K562 (cell line): Measurements from ENCODE around the gene ORC1. TPM values are rescaled to one million over a fixed set of nuclear protein-coding genes. Genes with fewer than 3 reads are reported as not detected.

Source experiments
- BRCA1 ChIP-seq, 2 experiments: fragments of 450-650 bp in 1 of 2; sonication (generic) in 1 of 2; formaldehyde crosslinking in 1 of 2; IDR thresholded peaks; 2 replicates each; pipeline versions ENCODE4 v1.5.0 to v1.6.1; 2017 to 2020; ENCODE audit warnings: mild to moderate bottlenecking in 1 of 2, missing genetic modification reagents in 1 of 2
- CBX1 ChIP-seq: sonication (generic); IDR thresholded peaks from 2 replicates; pipeline ENCODE4 v1.6.1; 2016; ENCODE audit warnings: antibody characterized with exemption, low read depth, mild to moderate bottlenecking
- EHMT2 ChIP-seq: fragments of 450-650 bp; IDR thresholded peaks from 2 replicates; pipeline ENCODE4 v1.6.1; 2018; ENCODE audit warnings: antibody characterized with exemption
- EP300 ChIP-seq: IDR thresholded peaks from 2 replicates; pipeline ENCODE4 v1.6.1; 2012; ENCODE audit warnings: low read length, improper control_type of control experiment
- FOS ChIP-seq: IDR thresholded peaks from 3 replicates; pipeline ENCODE4 v1.6.1; 2011; ENCODE audit not compliant: insufficient read length; ENCODE audit errors: extremely low read depth
- FOXP1 ChIP-seq: sonication (generic); formaldehyde crosslinking; IDR thresholded peaks from 2 replicates; pipeline ENCODE4 v1.8.0; 2022; ENCODE audit warnings: mild to moderate bottlenecking, missing genetic modification reagents
- MAFF ChIP-seq: IDR thresholded peaks from 2 replicates; pipeline ENCODE4 v1.6.1; 2012; ENCODE audit warnings: low read length, improper control_type of control experiment
- MXD1 ChIP-seq: fragments of 250-450 bp; sonication (Bioruptor Pico); IDR thresholded peaks from 2 replicates; pipeline ENCODE4 v1.8.0; 2021; ENCODE audit warnings: borderline replicate concordance, mild to moderate bottlenecking, moderate library complexity; ENCODE audit not compliant: poor library complexity, severe bottlenecking
- RHOXF2B ChIP-seq: fragments of 250-450 bp; sonication (Bioruptor Pico); conservative IDR thresholded peaks from 2 replicates; pipeline ENCODE4 v1.5.1; 2021
- RUNX1 ChIP-seq: sonication (generic); IDR thresholded peaks from 2 replicates; pipeline ENCODE4 v1.6.1; 2016; ENCODE audit warnings: antibody characterized with exemption, low read depth
- SMARCE1 ChIP-seq: fragments of 450-650 bp; IDR thresholded peaks from 2 replicates; pipeline ENCODE4 v1.7.1; 2016; ENCODE audit warnings: mild to moderate bottlenecking
- TAF9B ChIP-seq: fragments of 450-650 bp; IDR thresholded peaks from 2 replicates; pipeline ENCODE4 v1.6.1; 2018; ENCODE audit warnings: mild to moderate bottlenecking; ENCODE audit not compliant: partially characterized antibody
- TEAD4 ChIP-seq, 2 experiments: sonication (generic) in 1 of 2; formaldehyde crosslinking in 1 of 2; IDR thresholded peaks; 2 replicates each; pipeline versions ENCODE4 v1.6.1 to v1.8.0; 2012 to 2022; ENCODE audit warnings: borderline replicate concordance in 1 of 2, inconsistent platforms in 1 of 2, low read length in 1 of 2, mild to moderate bottlenecking in 1 of 2, missing genetic modification reagents in 1 of 2
- ZBTB1 ChIP-seq: sonication (generic); formaldehyde crosslinking; IDR thresholded peaks from 2 replicates; pipeline ENCODE4 v1.8.1; 2023; ENCODE audit warnings: missing genetic modification reagents, low read depth, mild to moderate bottlenecking, borderline replicate concordance
- ZNF3 ChIP-seq: fragments of 250-450 bp; sonication (Bioruptor Pico); IDR thresholded peaks from 2 replicates; pipeline ENCODE4 v1.5.0; 2021; ENCODE audit warnings: mild to moderate bottlenecking, moderate library complexity
- ZNF740 ChIP-seq, 3 experiments: fragments of 200-800 bp in 1 of 3; sonication (Bioruptor generic) in 1 of 3; sonication (generic) in 1 of 3; formaldehyde crosslinking in 1 of 3; IDR thresholded peaks; 2 replicates each; pipeline versions ENCODE4 v1.6.1 to v1.8.0; 2016 to 2022; ENCODE audit warnings: mild to moderate bottlenecking in 2 of 3, missing compliant biosample characterization in 2 of 3, missing genetic modification characterization in 2 of 3, missing genetic modification reagents in 1 of 3
- polyA plus RNA-seq, 8 experiments: library from polyadenylated mRNA; depleted of rRNA in 4 of 8; stranded (reverse) in 5 of 8; unstranded in 3 of 8; fragments of >200 nt; fragmentation: Nextera tagmentation in 2 of 8; fragmentation: Illumina TruSeq in 1 of 8; extraction: Ambion mirVana in 2 of 8; extraction: Trizol in 1 of 8; gene quantifications; 2 replicates each; pipeline versions ENCODE4 v1.2.1 to v1.2.3, GENCODE V29; 2011 to 2014; ENCODE audit warnings: inconsistent platforms in 1 of 8, missing spikeins in 1 of 8
- total RNA-seq, 7 experiments: library from RNA; depleted of rRNA in 6 of 7; stranded (reverse); fragments of >200 nt in 6 of 7; fragmentation: Illumina TruSeq in 2 of 7; extraction: Trizol in 2 of 7; gene quantifications; 2 replicates each; pipeline versions ENCODE4 v1.2.1 to v1.2.3, GENCODE V29; 2011 to 2021; ENCODE audit warnings: low replicate concordance in 1 of 7
- TF ChIP-seq, protein P1 (sequence below): fragments of 250-450 bp; sonication (Bioruptor Pico); IDR thresholded peaks from 2 replicates; pipeline ENCODE4 v1.5.0; 2021; ENCODE audit warnings: mild to moderate bottlenecking, moderate library complexity
- TF ChIP-seq, protein P2 (sequence below): fragments of 150-350 bp; IDR thresholded peaks from 2 replicates; pipeline ENCODE4 v1.6.1; 2014; ENCODE audit warnings: low read depth, mild to moderate bottlenecking, low read length, borderline replicate concordance

ORC1 gene
- total and polyA plus RNA-seq, 9 of the 15 experiments (the other 6 are each of a cell fraction or from before 2014, with no cell fraction given) = 26.4 to 91.6 (median 69.7) TPM

DNA sequence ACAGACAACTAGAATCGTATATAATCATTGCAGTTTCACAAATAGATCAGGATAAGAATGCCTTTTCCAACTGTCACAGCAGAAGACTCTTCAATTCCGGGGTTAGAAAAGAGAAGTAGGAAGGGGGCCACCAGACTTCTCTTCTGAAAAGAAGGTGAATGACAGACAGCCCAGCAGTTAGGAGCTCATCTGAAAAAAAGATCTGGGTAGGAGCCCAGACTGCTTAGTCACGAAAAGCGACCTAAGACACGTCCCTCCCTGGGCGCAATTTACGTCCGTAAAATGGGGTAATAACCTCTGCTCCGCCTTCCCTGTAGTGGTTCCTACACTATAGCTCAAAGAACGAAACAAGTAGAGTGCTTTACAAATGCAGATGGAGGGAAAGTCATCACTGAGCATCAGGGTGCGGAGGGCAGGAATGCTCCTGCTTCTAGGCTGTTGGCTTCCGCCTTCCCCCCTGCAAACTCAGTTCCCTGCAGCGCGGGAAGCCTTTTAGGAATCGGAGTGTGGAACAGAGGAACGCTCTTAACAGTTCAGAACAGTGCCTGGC is 582 bp downstream of the ORC1 start (continued):
- TF ChIP-seq ZNF740 (CRISPR knock-in tag; IDR thresholded peaks at IDR 0.05) (no peak), ZNF740 (tag; IDR thresholded peaks at IDR 0.05) (no peak), ZNF3 (CRISPR knock-in tag) (no peak), FOS (no peak), EP300 (0 out of 2 replicates have a peak, but pooled peaks have one; percentile 35), ZBTB1 (CRISPR knock-in tag) (no peak), TEAD4 (IDR thresholded peaks at IDR 0.05; ENCODE audit: low read length) (peak; percentile 17; the same call in 1 of the 2 replicates), TEAD4 (CRISPR knock-in tag; IDR thresholded peaks at IDR 0.05; ENCODE audit: borderline replicate concordance) (no peak), MXD1 (no peak), RUNX1 (no peak), RHOXF2B (CRISPR knock-in tag) (no peak; the same call in 1 of the 2 replicates), CBX1 (no peak), TAF9B (peak; percentile 38), BRCA1 (IDR thresholded peaks at IDR 0.05) (no peak), BRCA1 (CRISPR knock-in tag; IDR thresholded peaks at IDR 0.05) (no peak), FOXP1 (CRISPR knock-in tag) (no peak), MAFF (peak; percentile 84), EHMT2 (no peak), SMARCE1 (0 out of 2 replicates have a peak, but pooled peaks have one; percentile 63)
- TF ChIP-seq, protein P1, sequence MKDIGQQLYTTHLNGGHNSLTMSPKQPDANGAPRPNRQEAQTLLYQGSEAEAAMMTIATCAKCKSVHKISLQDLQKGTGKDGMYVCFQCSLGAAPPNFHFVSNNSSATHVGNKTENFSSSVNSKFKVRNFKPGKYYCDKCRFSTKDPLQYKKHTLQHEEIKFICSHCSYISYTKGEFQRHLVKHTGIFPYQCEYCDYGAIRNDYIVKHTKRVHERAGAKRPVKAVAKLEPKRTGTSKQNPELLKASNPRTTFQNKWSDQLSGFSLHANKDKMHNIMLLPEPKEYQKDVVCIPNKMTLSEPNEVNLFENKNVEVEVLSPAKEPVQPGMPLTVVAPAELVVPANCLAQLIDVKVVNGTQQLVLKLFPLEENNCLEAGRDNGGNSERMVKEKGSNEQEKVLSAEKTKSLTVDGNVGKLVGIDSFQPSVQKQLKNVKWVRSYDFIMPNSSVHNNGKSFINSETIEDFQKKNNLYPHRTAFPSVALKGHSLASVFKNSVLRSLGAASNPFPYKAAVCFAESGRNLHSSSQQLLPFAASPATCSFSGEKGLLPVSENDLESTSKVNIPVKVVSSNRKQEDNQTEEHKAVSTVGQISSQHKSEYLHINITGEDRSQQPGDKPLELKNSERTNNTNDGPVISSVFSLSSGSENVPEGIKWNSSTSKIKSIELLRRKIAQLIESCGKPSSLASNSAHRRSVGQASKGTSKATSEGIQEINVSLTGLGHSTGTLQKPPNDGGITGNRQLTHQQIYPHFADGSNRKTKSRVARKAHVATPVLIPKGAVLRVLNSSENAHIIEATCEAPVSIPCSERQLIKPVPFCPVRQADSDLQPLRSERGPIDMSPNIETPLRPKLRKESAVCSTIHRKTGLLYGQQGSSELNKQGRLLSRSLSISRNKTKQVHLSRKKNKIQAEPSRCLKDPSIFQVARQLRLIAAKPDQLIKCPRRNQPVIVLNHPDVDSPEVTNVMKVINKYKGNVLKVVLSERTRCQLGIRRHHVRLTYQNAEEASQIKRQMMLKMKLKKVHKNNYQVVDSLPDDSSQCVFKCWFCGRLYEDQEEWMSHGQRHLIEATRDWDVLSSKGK (CRISPR knock-in tag) = no peak
- TF ChIP-seq, protein P2, sequence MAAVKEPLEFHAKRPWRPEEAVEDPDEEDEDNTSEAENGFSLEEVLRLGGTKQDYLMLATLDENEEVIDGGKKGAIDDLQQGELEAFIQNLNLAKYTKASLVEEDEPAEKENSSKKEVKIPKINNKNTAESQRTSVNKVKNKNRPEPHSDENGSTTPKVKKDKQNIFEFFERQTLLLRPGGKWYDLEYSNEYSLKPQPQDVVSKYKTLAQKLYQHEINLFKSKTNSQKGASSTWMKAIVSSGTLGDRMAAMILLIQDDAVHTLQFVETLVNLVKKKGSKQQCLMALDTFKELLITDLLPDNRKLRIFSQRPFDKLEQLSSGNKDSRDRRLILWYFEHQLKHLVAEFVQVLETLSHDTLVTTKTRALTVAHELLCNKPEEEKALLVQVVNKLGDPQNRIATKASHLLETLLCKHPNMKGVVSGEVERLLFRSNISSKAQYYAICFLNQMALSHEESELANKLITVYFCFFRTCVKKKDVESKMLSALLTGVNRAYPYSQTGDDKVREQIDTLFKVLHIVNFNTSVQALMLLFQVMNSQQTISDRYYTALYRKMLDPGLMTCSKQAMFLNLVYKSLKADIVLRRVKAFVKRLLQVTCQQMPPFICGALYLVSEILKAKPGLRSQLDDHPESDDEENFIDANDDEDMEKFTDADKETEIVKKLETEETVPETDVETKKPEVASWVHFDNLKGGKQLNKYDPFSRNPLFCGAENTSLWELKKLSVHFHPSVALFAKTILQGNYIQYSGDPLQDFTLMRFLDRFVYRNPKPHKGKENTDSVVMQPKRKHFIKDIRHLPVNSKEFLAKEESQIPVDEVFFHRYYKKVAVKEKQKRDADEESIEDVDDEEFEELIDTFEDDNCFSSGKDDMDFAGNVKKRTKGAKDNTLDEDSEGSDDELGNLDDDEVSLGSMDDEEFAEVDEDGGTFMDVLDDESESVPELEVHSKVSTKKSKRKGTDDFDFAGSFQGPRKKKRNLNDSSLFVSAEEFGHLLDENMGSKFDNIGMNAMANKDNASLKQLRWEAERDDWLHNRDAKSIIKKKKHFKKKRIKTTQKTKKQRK = no peak
